Gastrocnemius medialis (tissue), 4 donors: Measurements from ENCODE around the gene NOTCH1.

Source experiments
- CTCF ChIP-seq, 5 experiments: fragments of 450-650 bp in 3 of 5; fragments of 200-600 bp in 2 of 5; sonication (generic) in 2 of 5; IDR thresholded peaks in 4 of 5; conservative IDR thresholded peaks in 1 of 5; 1 replicate in 4 of 5; 2 replicates in 1 of 5; pipeline ENCODE4 v1.5.1; 2016 to 2019; ENCODE audit warnings: antibody characterized with exemption in 5 of 5, mild to moderate bottlenecking in 3 of 5, moderate library complexity in 3 of 5
- POLR2A ChIP-seq, 2 donors: fragments of 450-650 bp; IDR thresholded peaks; one replicate each; pipeline ENCODE4 v1.6.1; 2017; ENCODE audit warnings: antibody characterized with exemption in 2 of 2, mild to moderate bottlenecking in 2 of 2, moderate library complexity in 2 of 2

- TF ChIP-seq CTCF (IDR thresholded peaks at IDR 0.05 in 4 of 5, conservative IDR thresholded peaks at IDR 0.05 in 1 of 5) (no peak), POLR2A (IDR thresholded peaks at IDR 0.05) (no peak)
Observed at GRCh38 chr9:136592666-136593065, 46.8 kb upstream of the NOTCH1 start.
